Retinal pigment epithelial cell (primary cell): ENCODE data around the gene ZNF12.
"Not testable (repeated sequence)": the region's sequence is repeated elsewhere in the genome, so short reads cannot be mapped to it uniquely, and the experiment has no call there.

ENCODE experiments used
- DNase-seq: peaks from one replicate; pipeline ENCODE4 v3.0.0-alpha.2; 2010; ENCODE audit warnings: low read depth
- H3K4me3 ChIP-seq: 2 replicates; pipeline ENCODE4 v1.5.1; 2011; ENCODE audit warnings: mild to moderate bottlenecking, low read length, control low read depth, moderate library complexity
- TF ChIP-seq, protein P1 (sequence below): conservative IDR thresholded peaks from 2 replicates; pipeline ENCODE4 v1.5.1; 2011; ENCODE audit warnings: low read depth, low read length, control low read depth, inconsistent platforms

The ZNF12 gene

DNA sequence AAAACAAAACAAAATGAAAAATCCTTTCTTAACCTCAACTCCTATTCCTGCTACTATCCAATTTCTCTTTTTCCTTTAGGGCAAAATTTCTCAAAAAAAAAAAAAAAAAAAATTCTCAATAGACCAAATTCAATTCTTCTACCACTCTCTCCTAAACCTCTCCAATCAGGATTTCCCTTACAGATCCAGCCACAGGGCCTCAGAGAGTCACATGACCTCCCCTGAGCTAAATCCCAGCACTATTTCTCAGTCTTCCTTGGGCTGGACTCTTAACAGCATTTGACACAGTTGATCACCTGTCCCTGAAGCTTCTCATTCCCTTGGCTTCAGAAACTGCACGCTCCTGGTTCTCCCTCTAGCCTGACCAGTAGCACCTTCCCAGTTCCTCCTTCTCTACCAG is 4.9 kb downstream of the ZNF12 start:
- no peak for DNase-seq
- H3K4me3 ChIP-seq = no peak overlapping the region
- TF ChIP-seq, protein P1, sequence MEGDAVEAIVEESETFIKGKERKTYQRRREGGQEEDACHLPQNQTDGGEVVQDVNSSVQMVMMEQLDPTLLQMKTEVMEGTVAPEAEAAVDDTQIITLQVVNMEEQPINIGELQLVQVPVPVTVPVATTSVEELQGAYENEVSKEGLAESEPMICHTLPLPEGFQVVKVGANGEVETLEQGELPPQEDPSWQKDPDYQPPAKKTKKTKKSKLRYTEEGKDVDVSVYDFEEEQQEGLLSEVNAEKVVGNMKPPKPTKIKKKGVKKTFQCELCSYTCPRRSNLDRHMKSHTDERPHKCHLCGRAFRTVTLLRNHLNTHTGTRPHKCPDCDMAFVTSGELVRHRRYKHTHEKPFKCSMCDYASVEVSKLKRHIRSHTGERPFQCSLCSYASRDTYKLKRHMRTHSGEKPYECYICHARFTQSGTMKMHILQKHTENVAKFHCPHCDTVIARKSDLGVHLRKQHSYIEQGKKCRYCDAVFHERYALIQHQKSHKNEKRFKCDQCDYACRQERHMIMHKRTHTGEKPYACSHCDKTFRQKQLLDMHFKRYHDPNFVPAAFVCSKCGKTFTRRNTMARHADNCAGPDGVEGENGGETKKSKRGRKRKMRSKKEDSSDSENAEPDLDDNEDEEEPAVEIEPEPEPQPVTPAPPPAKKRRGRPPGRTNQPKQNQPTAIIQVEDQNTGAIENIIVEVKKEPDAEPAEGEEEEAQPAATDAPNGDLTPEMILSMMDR = no peak

DNA sequence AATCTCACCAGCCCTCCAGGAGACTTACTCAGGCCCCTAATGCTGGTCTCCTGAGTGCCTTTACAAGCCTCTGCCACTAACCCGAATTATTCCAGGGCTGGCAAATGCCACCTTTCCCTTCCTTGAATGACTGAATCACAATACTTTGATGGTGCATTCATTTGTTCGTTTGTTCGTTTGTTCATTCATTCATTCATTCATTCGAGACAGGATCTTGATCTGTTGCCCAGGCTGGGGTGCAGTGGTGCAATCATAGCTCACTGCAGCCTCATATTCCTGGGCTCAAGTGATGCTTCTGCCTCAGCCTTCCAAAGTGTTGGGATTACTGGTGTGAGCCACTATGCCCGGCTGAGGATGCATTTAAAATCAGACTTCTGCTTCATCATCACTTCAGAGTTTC is 6.0 kb downstream of the ZNF12 start:
- TF ChIP-seq, protein P1 = no peak
- no peak for DNase-seq
- H3K4me3 ChIP-seq = no peak overlapping the region

DNA sequence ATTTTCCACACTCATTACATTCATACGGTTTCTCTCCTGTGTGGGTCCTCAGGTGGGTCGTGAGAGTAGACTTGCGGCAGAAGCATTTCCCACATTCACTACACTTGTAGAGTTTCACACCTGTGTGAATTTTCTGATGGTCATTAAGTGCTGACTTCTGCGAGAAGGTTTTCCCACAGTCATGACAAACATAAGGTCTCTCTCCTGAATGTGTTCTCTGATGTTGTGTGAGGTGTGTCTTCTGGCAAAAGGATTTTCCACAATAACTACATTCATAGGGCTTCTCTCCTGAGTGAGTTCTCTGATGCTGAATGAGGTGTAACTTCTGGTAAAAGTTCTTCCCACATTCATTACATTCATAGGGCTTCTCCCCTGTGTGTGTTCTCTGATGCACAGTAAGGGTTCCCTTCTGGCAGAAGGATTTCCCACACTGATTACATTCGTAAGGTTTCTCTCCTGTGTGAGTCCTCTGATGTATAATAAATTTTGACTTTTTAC is 15.1 kb downstream of the ZNF12 start:
- no peak overlapping the region for H3K4me3 ChIP-seq
- DNase-seq = peak; percentile 6
- TF ChIP-seq, protein P1 = no peak

DNA sequence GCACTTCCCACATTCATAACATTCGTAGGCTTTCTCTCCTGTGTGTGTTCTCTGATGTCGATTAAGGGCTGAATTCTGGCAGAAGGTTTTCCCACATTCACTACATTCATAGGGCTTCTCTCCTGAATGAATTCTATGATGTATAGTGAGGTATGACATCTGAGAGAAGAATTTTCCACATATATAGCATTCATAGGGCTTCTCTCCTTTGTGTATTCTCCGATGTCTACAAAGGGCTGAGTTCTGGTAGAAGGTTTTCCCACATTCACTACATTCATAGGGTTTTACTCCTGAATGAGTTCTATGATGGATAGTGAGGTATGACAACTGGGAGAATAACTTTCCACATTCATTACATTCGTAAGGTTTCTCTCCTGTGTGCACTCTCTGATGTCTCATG is 15.6 kb downstream of the ZNF12 start:
- DNase-seq = no peak
- no peak overlapping the region for H3K4me3 ChIP-seq
- TF ChIP-seq, protein P1 = no peak

DNA sequence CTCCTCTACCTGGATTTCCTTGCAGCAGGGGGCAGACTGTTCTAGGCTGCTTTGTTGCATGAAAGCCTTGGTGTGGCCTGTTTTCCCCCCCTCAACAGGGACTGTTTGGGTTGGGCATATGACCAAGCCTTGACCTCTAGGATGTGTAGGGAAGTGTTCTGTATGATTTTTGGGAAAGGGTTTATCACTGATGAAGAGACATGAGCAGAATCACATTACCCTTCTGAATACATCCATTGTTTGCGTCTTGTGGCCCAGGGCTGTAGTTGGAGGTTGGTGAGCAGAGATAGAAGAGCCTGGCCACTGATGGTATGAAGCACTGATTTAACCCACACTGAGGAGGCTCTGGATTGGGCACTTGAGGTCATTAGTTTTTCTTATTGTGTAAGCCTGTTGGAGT is 26.6 kb downstream of the ZNF12 start:
- no peak for DNase-seq
- TF ChIP-seq, protein P1 = no peak
- no peak overlapping the region for H3K4me3 ChIP-seq

DNA sequence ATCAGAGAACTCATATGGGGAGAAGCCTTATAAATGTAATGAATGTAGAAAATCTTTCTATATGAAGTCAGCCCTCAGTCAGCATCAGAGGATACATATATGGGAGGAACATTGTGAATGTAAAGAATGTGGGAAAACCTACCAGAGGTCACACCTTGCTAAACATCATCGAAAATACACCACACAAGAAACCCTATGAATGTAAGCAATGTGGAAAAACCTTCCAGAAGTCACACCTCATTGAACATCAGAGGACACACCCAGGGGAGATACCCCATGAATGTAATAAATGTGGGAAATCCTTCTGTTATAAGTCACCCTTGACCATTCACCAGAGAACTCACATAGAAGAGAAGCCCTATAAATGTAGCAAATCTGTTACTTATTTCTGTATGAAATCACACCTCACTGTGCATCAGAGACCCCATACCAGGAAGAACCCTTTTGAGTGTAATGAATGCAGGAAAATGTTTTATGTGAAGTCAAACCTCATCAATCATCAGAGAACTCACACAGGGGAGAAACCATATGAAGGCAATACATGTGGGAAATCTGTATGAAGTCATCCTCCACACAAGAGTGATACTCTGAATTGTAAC is 30.8 kb downstream of the ZNF12 start:
- no peak overlapping the region for H3K4me3 ChIP-seq
- DNase-seq = no peak
- TF ChIP-seq, protein P1 = no peak

DNA sequence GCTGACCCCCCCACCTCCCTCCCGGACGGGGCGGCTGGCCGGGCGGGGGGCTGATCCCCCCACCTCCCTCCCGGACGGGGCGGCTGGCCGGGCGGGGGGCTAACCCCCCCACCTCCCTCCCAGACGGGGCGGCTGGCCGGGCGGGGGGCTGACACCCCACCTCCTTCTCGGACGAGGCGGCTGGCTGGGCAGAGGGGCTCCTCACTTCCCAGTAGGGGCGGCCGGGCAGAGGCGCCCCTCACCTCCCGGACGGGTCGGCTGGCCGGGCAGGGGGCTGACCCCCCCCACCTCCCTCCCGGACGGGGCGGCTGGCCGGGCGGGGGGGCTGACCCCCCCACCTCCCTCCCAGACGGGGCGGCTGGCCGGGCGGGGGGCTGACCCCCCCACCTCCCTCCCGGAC is 35.9 kb downstream of the ZNF12 start:
- not testable (repeated sequence) for H3K4me3 ChIP-seq, DNase-seq
